ENCODE measurements around the gene KLC4.

The KLC4 gene

DNA sequence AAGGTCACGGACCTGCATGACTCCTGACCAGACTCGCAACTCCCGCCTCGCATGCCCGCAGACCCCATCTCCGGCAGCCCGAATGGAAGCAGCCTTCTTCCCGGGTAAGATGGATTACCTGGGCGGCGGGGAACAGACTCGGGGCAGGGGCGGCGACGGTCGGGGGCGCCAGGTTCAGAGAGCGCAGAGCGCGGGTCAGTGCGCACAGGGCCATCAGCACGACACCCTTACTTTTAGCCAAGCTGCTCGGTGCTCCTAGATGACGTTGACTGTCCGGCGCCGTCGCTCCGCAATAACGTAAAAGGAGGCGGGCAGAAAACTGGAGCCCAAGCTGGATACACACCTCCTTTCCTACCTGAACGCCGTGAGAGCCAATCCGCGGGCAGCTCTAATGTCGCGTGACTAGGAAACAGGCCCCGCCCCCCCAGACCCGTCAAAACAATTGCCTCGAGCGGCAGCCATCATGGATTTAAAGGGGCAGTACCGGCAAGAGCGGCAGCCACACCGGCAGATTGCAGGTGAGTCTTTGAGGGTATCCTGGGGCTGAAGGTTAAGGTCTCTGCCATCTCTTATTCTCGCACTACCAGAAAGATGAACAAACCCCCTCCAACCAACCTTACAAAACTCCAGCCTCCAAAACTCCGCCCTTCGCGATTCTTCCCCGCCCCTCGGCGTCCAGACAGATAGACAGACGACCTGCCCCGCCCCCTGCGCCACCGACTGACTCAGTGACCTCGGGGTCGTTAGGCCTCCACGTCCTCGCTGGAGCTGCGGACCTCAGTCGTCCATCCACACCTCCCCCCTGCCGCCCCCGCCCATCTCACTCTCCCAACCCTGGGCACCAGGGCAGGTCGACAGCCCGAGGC lies at the start of gene KLC4, which contains the start of gene MRPL2:
TSS of gene KLC4 (plus strand) at position 464 of the 866 bp plus-strand sequence. CDS start 1,705 bp downstream, outside the sequence.
TSS of gene MRPL2 (minus strand) at position 267 of the 866 bp plus-strand sequence. CDS start at position 214, 53 bp downstream.
- DNase-seq (ENCODE audit: low read depth in 2 of 2), result peak; percentile 95 to 96

DNA sequence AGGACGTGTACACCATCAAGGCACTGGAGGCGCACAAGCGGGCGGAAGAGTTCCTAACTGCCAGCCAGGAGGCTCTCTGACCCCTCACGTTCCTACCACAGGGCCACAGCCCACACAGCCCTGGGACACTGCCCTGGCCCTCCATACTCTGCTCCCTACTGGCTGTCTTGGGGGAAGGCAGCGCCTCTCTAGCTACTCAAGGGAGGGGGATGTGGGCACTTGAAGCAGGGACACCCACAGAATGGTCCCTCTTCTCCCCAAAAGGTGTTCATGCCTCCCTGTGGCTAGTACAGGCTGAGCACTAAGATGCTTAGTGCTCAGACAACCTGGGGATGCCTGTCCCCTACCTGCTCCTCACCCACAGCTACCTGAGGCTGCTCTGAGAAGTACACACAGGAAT lies 48.2 kb upstream of the KLC4 start:
- DNase-seq (ENCODE audit: low read depth in 2 of 2), result no peak

DNA sequence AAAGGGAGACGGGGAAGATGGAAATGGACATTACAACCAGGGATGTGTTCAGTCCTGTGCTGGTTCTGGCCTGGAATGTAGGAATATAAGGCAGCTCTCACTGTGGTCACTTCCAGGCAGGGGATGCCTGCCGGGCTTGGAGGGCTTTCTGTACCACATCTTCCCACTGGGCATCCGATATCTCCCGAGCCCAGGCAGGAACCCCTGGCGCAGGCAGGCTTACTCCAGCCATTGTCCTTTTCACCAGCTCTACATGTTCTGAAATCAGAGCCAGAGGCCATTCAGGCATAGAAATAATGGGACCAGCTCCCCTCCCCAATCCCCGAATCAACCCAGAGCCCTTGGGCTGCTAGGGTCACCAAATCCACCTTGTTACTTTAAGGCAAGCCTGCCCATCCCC lies 47.1 kb upstream of the KLC4 start:
- DNase-seq (ENCODE audit: low read depth in 2 of 2), result no peak

DNA sequence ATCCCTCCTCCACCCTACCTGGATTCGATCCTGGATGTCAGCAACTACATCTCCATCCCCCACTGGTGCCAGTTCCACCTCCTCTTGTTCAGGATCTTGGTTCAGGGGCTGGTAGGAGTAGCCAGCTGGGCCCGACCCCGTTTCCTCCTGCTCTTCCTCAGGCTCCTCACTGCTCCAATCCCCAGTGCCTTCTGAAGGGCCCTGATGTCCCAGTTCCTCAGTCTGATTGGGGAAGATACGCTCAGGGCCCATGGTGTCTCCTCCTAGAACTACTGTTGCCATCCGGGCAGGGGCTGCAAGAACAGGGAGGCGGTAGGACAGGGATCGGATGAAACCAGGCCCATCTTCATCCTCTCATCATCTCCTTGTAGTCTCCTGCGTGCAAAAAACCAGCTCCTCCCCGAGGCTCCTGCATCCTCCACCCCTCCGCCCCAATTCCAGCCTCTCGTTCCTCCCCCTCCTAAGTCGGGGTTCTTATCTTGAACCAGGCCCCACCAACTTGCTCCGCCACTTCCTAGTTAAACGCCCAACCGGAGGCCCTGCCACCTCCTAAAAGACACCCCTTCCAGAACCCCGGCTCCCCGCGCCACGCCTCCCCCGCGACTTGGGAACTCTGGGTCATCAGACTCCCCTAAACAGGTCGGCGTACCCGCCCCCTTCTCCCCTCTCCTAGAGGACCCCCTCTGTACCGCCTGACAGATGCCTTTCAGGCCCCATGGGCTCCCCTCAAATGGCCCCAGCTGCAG lies 46.2 kb upstream of the KLC4 start:
- no peak for DNase-seq (ENCODE audit: low read depth in 2 of 2)

DNA sequence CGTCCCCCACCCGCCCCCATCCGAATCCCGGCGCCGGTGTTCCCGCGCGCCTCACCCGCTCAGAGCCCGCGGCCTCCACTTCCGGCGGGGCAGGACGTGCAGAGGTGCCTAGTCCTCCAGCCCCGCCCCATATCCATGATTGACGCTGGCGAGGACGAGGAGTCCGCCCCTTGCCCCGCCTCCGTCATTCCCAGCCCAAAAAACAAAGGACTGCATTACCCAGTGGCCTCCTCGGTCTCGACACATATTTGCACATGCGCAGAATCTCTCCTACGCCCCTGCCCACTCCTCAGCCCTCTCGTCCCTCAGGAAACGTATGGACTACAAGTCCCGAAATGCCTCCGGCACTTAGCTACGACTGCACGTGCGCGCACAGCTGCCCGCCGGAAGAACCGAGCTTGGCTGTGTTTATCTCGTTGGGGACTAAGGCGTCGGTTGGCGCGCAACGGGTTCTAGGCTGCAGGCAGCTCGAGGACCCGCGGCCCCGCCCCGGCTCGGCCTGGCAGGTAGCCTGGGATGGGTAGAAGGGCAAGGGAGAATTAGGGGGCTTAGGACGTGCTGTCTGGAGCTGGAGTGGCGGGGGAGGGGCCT lies 45.5 kb upstream of the KLC4 start, which contains the start of the genes KLHDC3 and MEA1:
TSS of gene KLHDC3 (plus strand) at position 407 of the 591 bp plus-strand sequence. CDS start 2,944 bp downstream, outside the sequence.
TSS of gene MEA1 (minus strand) at position 104 of the 591 bp plus-strand sequence. CDS start 133 bp downstream, outside the sequence.
- peak; percentile 98 to 99 for DNase-seq (ENCODE audit: low read depth in 2 of 2)

DNA sequence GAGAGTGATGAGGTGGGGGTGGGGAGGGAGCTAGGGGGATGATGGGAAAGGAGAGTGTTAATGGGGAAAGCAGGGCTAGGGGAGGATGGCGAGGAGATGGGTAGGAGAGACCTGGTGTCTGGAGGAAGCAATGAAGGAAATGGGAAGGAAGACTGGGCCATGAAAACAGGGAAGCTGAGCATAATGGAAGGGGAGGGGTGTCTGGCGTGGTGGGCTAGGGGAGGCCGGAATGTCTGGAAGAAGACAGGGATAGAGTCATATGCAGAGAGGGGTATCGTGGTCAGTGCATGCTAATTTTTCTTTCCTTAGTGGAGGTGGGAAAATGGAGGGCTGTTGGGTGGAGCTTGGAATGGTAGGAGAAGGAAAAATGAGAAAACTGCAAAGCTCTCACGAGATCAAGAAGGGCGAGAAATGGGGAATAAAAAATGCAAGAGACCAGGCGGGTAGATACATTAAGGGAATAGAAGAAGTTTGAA lies 45.0 kb upstream of the KLC4 start:
- no peak for DNase-seq (ENCODE audit: low read depth in 2 of 2)

DNA sequence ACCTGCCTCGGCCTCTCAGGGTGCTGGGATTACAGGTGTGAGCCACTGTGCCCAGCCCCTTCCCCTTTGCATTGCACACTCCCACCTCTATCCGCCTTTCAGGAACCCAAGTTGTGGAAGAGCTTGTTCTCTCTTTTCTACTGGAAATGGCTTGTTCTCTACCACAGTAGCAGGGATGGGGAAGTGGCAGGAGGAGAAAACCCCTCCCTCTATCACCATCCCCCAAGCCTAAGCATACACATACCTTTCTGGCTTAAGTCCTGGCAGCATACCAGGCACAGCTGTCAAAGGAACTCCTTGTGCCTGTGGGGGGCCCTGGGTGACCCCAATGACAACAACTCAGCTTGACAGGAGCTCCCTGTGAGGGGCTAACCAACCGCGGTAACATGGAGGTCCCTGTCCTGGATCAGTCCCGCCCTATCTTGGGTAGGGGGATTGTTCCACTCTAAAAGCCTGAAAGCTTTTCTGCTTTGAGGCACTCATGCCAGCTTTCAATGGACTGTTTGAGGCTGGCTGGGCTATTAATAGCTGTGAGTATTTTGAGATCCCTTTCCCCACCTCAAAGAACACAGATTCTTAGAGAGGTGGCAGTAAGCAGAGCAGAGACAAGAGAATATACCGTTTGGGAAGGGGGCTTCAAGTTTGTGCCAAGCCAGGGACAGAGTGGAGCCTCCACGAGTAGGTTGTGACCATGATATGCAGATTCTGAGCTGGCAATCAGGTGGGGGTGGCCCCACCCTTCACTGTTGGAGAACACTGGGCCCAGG lies 43.1 kb upstream of the KLC4 start:
- DNase-seq (ENCODE audit: low read depth in 2 of 2), result no peak

DNA sequence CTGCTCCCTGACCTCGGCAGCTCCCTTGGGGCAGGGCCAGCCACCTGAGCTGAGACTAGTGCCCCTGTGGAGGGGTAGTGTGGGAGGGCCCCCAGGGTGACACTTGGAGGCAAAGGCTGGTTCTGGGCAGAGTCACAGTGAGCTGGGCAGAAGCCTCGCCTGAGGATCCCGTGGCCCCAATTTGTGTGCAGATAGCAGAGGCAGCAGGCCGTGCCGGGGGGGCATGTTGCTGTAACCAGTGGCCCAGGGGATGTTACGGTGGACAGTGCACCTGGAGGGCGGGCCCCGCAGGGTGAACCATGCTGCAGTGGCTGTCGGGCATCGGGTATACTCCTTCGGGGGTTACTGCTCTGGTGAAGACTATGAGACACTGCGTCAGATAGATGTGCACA lies 42.5 kb upstream of the KLC4 start:
- no peak for DNase-seq (ENCODE audit: low read depth in 2 of 2)

DNA sequence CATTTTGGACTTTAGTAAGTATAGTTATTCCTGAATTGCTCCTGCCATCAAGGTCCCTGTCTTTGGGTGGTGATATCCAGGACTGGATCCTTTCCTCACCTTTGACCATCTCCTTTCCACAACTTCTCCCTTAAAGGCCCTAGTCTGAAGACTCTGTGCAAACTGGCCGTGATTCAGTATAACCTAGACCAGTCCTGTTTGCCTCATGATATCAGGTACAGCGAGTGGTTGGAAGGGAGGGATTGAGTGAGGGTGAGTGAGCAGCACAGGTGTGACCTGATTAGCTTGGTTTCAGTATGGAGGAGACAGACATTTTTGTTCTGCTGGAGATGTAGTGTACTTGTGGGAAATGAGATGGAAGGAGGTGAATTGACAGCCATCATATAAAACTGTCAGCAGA lies 40.3 kb upstream of the KLC4 start:
- DNase-seq (ENCODE audit: low read depth in 2 of 2), result no peak

DNA sequence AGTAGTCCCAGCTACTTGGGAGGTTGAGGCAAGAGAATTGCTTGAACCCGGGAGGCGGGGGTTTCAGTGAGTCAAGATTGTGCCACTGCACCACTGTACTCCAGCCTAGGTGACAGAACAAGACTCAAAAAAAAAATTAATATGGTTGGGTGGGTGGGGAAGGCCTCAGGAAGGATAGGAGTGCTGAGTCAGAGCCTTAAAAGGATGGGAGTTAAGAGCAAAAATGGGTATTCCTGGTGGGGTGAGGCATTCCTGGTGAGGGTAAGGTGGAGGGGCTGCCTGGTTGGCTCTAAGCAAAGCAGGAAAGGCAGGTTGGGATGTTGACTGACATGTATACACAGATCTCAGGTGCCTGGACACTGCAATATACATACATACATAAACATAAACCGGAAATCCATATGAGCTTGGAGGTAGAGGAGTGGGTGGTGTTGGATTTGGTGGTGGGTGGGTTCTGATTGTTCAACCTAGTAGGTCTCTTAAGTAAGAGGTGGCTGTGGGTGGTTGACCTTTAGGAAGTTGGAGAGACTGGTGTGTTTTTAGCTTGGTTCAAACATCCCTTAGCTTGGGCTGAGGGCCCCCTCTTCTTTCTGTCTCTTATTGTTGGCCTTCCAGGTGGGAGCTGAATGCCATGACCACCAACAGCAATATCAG lies 39.3 kb upstream of the KLC4 start:
- DNase-seq (ENCODE audit: low read depth in 2 of 2), result no peak

DNA sequence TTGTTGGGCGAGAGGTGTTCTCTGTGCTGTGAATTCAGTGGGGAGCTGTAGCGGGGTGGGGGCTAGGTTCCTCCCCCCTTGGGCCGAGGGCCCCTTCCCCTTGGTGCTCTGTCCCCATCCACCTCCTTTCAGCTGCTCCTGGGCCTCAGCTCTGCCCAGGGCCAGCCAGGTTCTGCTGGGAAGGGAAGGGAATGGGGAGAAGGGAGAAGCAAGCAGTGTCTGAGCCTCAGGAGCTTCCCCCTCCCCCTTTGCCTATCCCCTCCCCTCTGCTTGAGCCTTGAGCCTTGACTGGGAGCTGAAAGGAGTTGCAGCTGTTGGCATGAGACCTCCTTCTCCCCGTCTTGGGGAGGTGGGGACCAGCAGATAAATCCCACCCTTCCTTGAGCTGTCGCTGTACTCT lies 38.6 kb upstream of the KLC4 start:
- DNase-seq (ENCODE audit: low read depth in 2 of 2), result no peak

DNA sequence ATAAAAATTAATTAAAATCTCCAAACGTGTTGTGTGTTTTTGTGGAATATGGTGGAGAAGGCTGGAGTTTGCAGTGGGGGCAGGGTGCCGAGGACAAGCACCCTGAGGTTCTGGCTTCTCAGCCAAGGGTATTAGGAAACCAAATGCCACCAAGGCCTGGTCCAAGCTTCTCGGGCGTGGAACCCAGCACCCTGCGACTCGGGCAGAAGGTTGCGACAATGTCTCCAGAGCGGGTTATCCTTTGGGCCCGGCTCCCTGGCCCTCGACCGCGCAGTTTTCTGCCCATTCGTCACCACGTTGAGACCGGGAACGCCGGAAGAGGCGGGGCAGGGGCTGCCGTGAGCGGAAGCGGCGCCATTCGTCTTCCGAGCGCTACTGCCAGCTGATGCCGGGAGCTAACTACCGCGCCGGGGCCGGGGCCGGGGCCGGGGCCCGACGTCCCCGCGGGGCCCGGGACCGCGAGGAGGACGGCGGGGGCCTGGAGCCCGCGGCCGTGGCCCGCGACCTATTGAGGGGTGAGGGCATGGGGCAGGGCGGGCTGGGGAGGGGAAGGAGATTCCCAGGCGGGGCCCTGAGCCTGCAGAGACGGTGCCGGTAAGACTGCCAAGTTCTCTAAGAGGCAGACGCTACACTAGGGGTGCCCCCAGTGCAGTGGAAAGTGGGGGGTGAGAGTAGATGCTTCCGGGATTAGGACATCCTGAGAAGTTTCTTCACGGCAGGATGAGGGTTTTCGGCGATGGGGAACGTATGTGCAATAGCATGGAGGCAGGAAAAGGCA lies 38.0 kb upstream of the KLC4 start, which contains the start of gene RRP36:
TSS of gene RRP36 (plus strand) at position 354 of the 778 bp plus-strand sequence. CDS start at position 386, 32 bp downstream.
- peak; percentile 31 to 51 for DNase-seq (ENCODE audit: low read depth in 2 of 2)

DNA sequence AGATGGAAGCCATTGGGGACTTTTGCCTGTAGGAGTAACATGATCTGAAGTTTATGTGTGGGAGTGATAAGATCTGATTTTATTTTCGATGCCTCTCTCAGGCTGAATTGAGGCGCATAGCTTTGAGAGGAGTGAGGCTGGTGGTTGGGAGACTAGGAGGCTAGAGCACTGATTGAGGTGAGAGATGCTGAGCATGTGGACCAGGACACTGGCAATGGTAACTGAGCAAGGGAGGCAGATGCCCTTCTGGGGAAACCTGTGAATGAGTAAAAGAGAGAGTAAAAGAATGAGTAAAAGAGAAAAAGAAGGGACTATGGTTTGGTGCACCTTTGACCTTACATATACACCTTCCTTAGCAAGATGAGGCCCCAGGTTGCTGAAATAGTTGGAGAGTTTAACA lies 35.0 kb upstream of the KLC4 start:
- no peak for DNase-seq (ENCODE audit: low read depth in 2 of 2)

DNA sequence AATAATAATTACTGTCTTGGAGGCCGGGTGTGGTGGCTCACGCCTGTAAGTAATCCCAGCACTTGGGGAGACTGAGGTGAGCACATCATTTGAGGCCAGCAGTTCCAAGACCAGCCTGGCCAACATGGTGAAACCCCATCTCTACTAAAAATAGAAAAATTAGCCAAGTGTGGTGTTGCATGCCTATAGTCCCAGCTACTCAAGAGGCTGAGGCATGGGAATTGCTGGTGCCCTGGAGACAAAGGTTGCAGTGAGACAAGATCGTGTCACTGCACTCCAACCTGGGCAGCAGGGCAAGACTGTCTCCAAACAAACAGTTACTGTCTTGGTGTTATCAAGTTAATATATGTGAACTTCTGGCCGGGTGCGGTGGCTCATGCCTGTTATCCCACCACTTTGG lies 33.1 kb upstream of the KLC4 start:
- DNase-seq (ENCODE audit: low read depth in 2 of 2), result no peak

DNA sequence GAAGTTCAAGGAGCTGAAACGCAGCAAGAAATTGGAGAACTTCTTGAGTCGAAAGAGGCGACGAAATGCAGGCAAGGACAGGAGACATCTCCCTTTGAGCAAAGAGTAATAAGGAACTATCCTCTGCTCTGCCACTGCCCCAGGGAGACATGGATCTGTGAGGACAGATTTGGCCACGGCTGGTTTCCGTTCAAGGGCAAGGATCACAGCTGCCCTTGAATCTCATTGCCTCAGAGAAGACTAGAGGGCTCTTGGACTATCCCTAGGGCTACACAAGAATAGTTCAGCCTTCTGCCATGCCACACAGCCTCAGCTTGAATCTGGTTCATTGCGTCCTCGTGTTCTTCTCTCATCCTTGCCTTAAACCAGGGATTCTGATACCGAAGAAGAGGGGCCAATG lies 30.3 kb upstream of the KLC4 start:
- DNase-seq (ENCODE audit: low read depth in 2 of 2), result no peak

DNA sequence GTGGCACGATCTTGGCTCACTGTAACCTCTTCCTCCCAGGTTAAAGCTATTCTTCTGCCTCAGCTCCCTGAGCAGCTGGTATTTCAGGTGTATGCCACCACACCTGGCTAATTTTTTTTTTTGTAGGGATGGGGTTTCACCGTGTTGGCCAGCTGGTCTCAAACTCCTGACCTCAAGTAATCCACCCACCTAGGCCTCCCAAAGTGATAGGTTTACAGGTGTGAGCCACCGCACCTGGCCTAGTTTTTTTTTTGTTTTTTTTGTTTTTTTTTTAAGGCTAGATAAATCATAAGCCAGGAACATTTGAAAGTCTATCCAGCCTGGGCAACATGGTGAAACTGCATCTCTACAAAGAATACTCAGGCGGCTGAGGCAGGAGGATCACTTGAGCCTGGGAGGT lies 27.1 kb upstream of the KLC4 start:
- no peak for DNase-seq (ENCODE audit: low read depth in 2 of 2)

DNA sequence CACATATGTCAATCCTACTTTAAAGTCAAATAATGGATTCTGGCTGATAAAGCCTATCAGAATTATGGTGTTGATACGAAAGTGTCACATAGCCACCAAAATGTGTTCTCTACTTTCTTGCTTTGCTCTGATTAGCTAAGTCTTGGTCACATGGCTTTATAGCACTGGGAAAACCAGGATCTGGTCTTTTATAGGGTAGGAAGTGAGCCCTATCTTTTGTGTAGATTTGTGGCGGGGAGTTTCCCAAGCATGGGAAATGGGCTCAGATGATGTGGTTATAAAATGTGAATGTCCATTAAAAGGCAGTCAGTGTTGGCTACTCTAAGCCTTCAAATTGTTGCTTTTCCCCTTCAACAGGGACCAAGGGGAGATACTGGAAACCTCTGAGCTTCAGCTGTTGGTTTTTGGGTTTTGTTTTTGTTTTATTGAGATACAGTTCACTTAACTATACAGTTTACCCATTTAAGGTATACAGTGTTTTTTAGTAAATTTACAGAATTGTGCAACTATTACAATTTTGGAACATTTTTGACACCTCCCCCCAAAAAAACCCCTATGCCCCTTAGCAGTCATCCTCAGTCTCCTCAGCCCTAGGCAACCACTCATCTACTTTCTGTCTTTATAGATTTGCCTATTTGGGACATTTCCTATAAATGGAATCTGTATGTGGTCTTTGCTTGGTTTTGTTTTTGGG lies 25.8 kb upstream of the KLC4 start:
- no peak for DNase-seq (ENCODE audit: low read depth in 2 of 2)

DNA sequence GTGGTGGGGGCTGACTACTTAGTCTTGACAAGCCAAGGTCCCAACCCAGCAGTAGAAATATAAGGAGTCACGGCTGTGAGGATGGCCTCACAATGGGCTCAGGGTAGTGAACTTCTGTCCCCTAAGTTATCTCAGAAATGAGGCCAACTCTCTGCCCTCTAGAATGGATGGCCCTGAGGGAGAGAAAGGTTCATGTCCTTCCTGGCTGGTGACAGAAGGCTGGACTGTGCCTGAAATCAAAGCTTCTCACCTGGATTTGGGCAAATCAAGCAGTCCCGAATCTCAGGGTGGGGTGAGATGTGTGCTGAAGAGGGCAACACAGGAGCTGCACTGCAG lies 25.3 kb upstream of the KLC4 start:
- no peak for DNase-seq (ENCODE audit: low read depth in 2 of 2)

DNA sequence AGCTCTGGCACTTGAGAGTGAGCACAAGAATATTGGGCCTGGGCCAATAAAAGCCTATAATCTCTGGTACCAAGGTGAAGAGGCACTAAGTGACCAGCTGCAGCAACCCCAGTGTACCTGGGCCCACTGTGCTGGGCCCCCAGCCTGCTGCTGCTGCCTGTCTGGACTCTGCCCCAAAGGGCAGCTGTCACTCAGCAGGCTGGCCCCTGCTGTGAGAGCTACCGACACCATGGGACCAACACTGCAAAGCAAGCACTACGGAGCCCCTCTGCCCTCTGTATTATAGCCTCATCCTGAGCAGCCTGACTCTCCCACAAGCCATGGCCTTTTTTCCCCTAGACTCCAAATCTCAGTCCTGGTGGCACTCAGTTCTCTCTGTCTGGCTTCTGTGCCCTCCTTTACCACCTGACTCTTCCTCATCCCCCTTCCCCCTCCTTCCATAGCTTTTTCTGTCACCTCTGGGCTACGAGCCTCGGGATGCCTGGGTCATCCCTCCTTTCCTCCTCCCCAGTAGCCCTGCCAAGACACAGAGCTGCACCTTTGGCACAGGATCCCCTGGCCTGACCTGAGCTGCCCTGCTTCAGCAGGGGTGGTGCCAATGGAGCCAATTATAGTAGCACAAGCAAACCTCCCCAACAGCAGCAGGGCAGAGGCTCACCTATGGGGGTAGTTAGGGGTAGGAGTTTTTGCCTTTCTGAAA lies 23.8 kb upstream of the KLC4 start:
- no peak for DNase-seq (ENCODE audit: low read depth in 2 of 2)

All from stimulated activated CD4-positive, alpha-beta T cell treated with anti-CD3 and anti-CD28 coated beads, Interleukin-15, amount 100 ng/mL, for 48 hours (primary cell).